NCI-H1417 (cell line): ENCODE data around the gene GMEB2.
A peak's percentile ranks its signal among the peaks of the same experiment; 100 is the strongest.
"Not testable (repeated sequence)": the region's sequence is repeated elsewhere in the genome, so short reads cannot be mapped to it uniquely, and the experiment has no call there.

Source experiments
- DNase-seq, 3 experiments: peaks; one replicate each; lab custom pipeline; 2025; lab: John Stamatoyannopoulos, UW

Gene GMEB2

GRCh38 chr20:63626424-63627128 is at the start of gene GMEB2:
GMEB2 (minus strand) TSS chr20:63627101; CDS start chr20:63619397, 7,704 bp downstream.
- DNase-seq = peak; percentile 88 to 92 (median 92)

- no peak for DNase-seq
These were observed 48.9 kb upstream of the GMEB2 start for GRCh38 chr20:63675681-63676368.

GRCh38 chr20:63673951-63674350 is 47.0 kb upstream of the GMEB2 start:
- DNase-seq = no peak

- DNase-seq = no peak
These were observed 45.8 kb upstream of the GMEB2 start for GRCh38 chr20:63672666-63673065.

- DNase-seq = not testable (repeated sequence)
These were observed 44.8 kb upstream of the GMEB2 start for GRCh38 chr20:63671695-63672094.

- no peak for DNase-seq
These were observed 41.5 kb upstream of the GMEB2 start for GRCh38 chr20:63668351-63668750.

GRCh38 chr20:63667858-63668257 is 41.0 kb upstream of the GMEB2 start:
- no peak for DNase-seq

GRCh38 chr20:63665708-63666107 is 38.8 kb upstream of the GMEB2 start:
- no peak for DNase-seq

- no peak for DNase-seq
These were observed 38.1 kb upstream of the GMEB2 start for GRCh38 chr20:63664861-63665594.

GRCh38 chr20:63664143-63664851 is 37.4 kb upstream of the GMEB2 start:
- DNase-seq = no peak

GRCh38 chr20:63663332-63664066 is 36.6 kb upstream of the GMEB2 start:
- no peak for DNase-seq

GRCh38 chr20:63662813-63663189 is 35.9 kb upstream of the GMEB2 start:
- no peak for DNase-seq

GRCh38 chr20:63661959-63662812 is 35.3 kb upstream of the GMEB2 start:
- DNase-seq = no peak

- DNase-seq = no peak
These were observed 34.2 kb upstream of the GMEB2 start for GRCh38 chr20:63661108-63661507.

GRCh38 chr20:63660622-63661021 is 33.7 kb upstream of the GMEB2 start:
- no peak for DNase-seq

GRCh38 chr20:63660174-63660573 is 33.3 kb upstream of the GMEB2 start:
- DNase-seq = not testable (repeated sequence)

- DNase-seq = no peak
These were observed 32.5 kb upstream of the GMEB2 start for GRCh38 chr20:63659370-63659769.

GRCh38 chr20:63658749-63659187 is 31.9 kb upstream of the GMEB2 start:
- no peak for DNase-seq

GRCh38 chr20:63657937-63658748 is 31.2 kb upstream of the GMEB2 start, which contains the start of gene RTEL1:
RTEL1 (plus strand) TSS chr20:63658312; CDS start chr20:63659403, 1,091 bp downstream.
- DNase-seq = peak; percentile 94 to 98 (median 97)
